ENCODE measurements around the gene PLAGL2. TPM values are rescaled to one million over a fixed set of nuclear protein-coding genes. Genes with fewer than 3 reads are reported as not detected.

The PLAGL2 gene
- total RNA-seq, 1 donor from 2014 or later: 17.9 TPM

GRCh38 chr20:32205110-32205842 lies 2.3 kb downstream of the PLAGL2 start:
- no peak for TF ChIP-seq CTCF (IDR thresholded peaks at IDR 0.05)
- Mint-ChIP-seq H3K4me1 (peaks cover 63% of the 10 kb centered on the region), H3K9me3 (no peaks in the 10 kb centered on the region), H3K4me3 (peak overlapping the region; percentile 91), H3K27me3 (no peaks in the 10 kb centered on the region), H3K27ac (peak overlapping the region; percentile 85), H3K36me3 (ENCODE audit: low read depth) (peaks cover 51% of the 10 kb centered on the region)
- intact Hi-C loops (cut with micrococcal nuclease): loop anchor here (5.0 to 10.0 kb wide), 5 partner anchors 153 to 767 kb away; partner anchors contain the start of genes HCK and PDRG1
- DNase-seq (no peak), ATAC-seq (ENCODE audit: low read depth) (no peak)
- ChIA-PET CTCF (interaction anchor here (0.6 kb wide), 1 partner anchor 299 kb away, joined by 3 read pairs; no protein-coding TSS in a partner anchor), POLR2A (interaction anchor here (1.6 kb wide), 1 partner anchor 96 kb away, joined by 3 read pairs; the partner anchor contains the start of gene TM9SF4)

GRCh38 chr20:32204205-32205109 lies 3.1 kb downstream of the PLAGL2 start:
- Mint-ChIP-seq H3K36me3 (ENCODE audit: low read depth) (peaks cover 56% of the 10 kb centered on the region), H3K27me3 (no peaks in the 10 kb centered on the region), H3K9me3 (no peaks in the 10 kb centered on the region), H3K4me3 (no peak overlapping the region), H3K4me1 (peaks cover 57% of the 10 kb centered on the region), H3K27ac (peak overlapping the region; percentile 85)
- POLR2A ChIA-PET: interaction anchor here (1.6 kb wide), 1 partner anchor 95 kb away, joined by 3 read pairs; the partner anchor contains the start of gene TM9SF4
- ATAC-seq (ENCODE audit: low read depth) (no peak), DNase-seq (no peak)
- no peak for TF ChIP-seq CTCF (IDR thresholded peaks at IDR 0.05)
- intact Hi-C loops (cut with micrococcal nuclease): loop anchor here (5.0 to 10.0 kb wide), 5 partner anchors 152 to 768 kb away; partner anchors contain the start of genes HCK and PDRG1
- CTCF ChIA-PET: no interaction called here

GRCh38 chr20:32203356-32204204 lies 4.0 kb downstream of the PLAGL2 start:
- Mint-ChIP-seq H3K27ac (no peak overlapping the region), H3K4me1 (peaks cover 48% of the 10 kb centered on the region), H3K4me3 (no peak overlapping the region), H3K9me3 (no peaks in the 10 kb centered on the region), H3K27me3 (no peaks in the 10 kb centered on the region), H3K36me3 (ENCODE audit: low read depth) (peaks cover 65% of the 10 kb centered on the region)
- ATAC-seq (ENCODE audit: low read depth): no peak
- POLR2A ChIA-PET: interaction anchor here (0.5 kb wide), 1 partner anchor 285 kb away, joined by 4 read pairs; no protein-coding TSS in a partner anchor
- TF ChIP-seq CTCF (IDR thresholded peaks at IDR 0.05): no peak
- intact Hi-C loops (cut with micrococcal nuclease): loop anchor here (10.0 kb wide), 1 partner anchor 249 kb away; the partner anchor contains the start of gene PDRG1
- CTCF ChIA-PET: no interaction called here
- no peak for DNase-seq

GRCh38 chr20:32201977-32202363 lies 5.6 kb downstream of the PLAGL2 start:
- H3K9me3 Mint-ChIP-seq: no peaks in the 10 kb centered on the region
- DNase-seq (no peak), ATAC-seq (ENCODE audit: low read depth) (no peak)
- H3K36me3 Mint-ChIP-seq (ENCODE audit: low read depth): peaks cover 70% of the 10 kb centered on the region
- no peak overlapping the region for H3K27ac Mint-ChIP-seq
- no peak for TF ChIP-seq CTCF (IDR thresholded peaks at IDR 0.05)
- ChIA-PET POLR2A (no interaction called here), CTCF (no interaction called here)
- peaks cover 41% of the 10 kb centered on the region for H3K4me1 Mint-ChIP-seq
- no peaks in the 10 kb centered on the region for H3K27me3 Mint-ChIP-seq
- intact Hi-C loops (cut with micrococcal nuclease): loop anchor here (10.0 kb wide), 1 partner anchor 247 kb away; the partner anchor contains the start of gene PDRG1
- H3K4me3 Mint-ChIP-seq: no peak overlapping the region
